T-helper 1 cell treated with Interleukin-12 subunit alpha and Interleukin-12 subunit beta and Interleukin-4 antibody, amounts not matched to agents 30 μg/mL and 1 μg/mL, for 36 hours (primary cell): ENCODE data around the gene ABHD14A.
A peak's percentile ranks its signal among the peaks of the same experiment; 100 is the strongest.

Experiments used
- H3K27ac Mint-ChIP-seq: one replicate; pipeline ENCODE4 v1.8.0; 2021; ENCODE audit warnings: mild to moderate bottlenecking, mixed read lengths
- H3K27me3 Mint-ChIP-seq: one replicate; pipeline ENCODE4 v1.8.0; 2021; ENCODE audit warnings: low read depth, mixed read lengths
- H3K36me3 Mint-ChIP-seq: one replicate; pipeline ENCODE4 v1.8.0; 2021; ENCODE audit warnings: low read depth, mixed read lengths
- H3K4me1 Mint-ChIP-seq: one replicate; pipeline ENCODE4 v1.8.0; 2021; ENCODE audit warnings: low read depth, mixed read lengths
- H3K4me3 Mint-ChIP-seq: one replicate; pipeline ENCODE4 v1.8.0; 2021; ENCODE audit warnings: mild to moderate bottlenecking, moderate library complexity, mixed read lengths
- H3K9me3 Mint-ChIP-seq: one replicate; pipeline ENCODE4 v1.8.0; 2021; ENCODE audit warnings: mixed read lengths

ABHD14A gene

DNA sequence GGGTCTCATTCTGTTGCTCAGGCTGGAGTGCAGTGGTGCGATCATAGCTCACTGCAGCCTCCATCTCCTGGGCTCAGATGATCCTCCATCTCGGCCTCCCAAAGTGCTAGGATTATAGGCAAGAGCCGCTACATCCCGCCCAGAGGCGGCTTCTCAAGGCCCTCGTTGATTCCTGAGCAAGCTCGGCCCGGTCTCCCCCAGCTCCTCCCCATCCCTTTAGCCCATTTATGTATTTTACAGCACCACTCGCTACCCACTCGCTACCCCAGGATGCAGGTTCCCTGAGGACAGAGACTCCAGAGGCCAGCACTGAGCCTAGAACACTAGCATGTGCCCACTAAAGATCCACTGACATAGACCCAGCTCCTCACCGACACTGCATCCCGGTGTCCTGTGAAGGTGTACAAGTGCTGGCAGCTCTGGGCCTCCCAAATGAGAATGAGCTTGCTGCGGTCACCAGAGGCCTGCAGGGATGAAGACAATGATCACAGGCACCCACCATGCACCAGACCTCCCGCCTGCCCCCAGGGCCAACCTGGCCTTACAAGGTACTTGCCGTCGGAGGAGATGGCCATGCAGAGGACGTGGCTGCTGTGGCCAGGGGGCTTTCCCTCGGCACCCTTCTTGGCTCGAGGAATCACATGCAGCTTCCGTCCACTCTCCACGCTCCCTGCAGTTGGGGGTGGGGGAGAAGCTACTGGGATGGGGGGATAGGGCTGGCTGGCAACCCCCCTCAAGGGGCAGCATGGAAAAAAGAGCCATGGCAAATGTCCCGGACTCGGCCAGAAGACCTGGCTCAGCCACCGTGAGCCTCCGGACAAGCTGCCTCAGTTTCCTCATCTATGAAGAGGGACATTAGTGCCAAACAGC is 38.7 kb upstream of the ABHD14A start:
- H3K4me3 Mint-ChIP-seq: no peak overlapping the region
- H3K36me3 Mint-ChIP-seq: peaks cover 17% of the 10 kb centered on the region
- H3K9me3 Mint-ChIP-seq: no peaks in the 10 kb centered on the region
- no peaks in the 10 kb centered on the region for H3K27me3 Mint-ChIP-seq
- H3K4me1 Mint-ChIP-seq: peaks cover 17% of the 10 kb centered on the region
- no peak overlapping the region for H3K27ac Mint-ChIP-seq

DNA sequence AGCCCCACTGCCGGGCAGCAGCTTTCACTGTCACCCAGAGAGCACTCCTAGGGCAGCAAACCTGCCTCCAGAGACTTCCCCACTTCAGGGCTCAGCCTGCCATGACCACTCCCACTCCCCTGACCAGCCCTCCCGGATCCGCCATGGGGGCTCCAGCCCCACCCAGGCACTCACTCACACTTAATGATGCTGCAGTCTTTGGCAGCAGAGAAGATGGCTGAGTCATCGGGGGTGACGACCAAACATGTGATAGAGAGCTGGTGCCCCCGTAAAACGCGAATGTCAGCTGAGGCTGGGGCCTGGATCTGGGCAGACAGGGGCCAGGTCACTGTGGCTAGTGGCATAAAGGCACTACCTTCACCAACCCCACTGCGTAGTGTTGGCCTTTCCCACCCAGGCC is 37.9 kb upstream of the ABHD14A start:
- peaks cover 14% of the 10 kb centered on the region for H3K36me3 Mint-ChIP-seq
- H3K4me1 Mint-ChIP-seq: peaks cover 19% of the 10 kb centered on the region

DNA sequence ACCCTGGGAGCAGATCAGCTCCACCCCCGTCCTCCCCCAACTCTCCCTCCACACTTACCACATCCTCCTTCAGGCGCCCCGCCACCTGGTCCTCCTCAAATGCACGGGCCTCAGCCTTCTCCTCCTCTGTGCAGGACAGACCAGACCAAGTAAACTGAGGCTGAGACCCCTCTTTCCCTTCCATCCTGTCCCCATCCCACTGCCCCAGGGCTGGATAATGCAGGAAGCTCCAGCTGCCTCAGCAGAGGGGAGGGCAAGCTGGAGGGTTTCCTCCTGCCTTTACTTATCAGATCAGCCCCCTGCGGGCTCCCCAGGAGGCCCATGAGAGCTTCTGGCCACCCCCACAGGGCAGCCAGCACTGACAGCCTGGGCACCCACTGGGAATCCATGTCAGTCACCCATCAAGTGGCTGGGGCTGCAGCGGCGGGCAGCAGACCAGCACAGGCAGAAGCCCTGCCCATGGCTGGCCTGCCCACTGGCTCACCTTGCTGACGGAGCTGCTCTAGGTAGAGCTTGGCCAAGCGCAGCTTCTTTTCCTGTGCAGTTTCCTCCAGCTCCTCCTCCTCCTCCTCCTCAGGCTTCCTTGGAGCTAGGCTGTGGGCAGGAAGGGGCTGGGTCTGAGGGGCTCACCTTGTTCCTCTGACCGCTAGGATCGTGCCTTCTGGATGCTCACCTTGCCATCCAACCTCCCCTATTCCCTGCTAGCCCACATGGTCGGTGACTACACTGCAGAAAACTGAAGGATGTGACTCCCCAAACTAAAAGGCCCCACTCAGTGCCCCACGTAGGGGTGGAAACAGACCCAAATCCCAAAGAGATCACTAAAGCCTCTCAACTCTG is 37.0 kb upstream of the ABHD14A start:
- Mint-ChIP-seq H3K36me3 (peaks cover 14% of the 10 kb centered on the region), H3K27ac (no peak overlapping the region), H3K27me3 (no peaks in the 10 kb centered on the region), H3K4me1 (peaks cover 24% of the 10 kb centered on the region), H3K4me3 (no peak overlapping the region), H3K9me3 (no peaks in the 10 kb centered on the region)

More for the DNA sequence above, 37.9 kb upstream of the ABHD14A start:
- Mint-ChIP-seq H3K4me3 (no peak overlapping the region), H3K27me3 (no peaks in the 10 kb centered on the region), H3K27ac (no peak overlapping the region), H3K9me3 (no peaks in the 10 kb centered on the region)

- H3K4me3 Mint-ChIP-seq: peak overlapping the region; percentile 8
- H3K27me3 Mint-ChIP-seq: no peaks in the 10 kb centered on the region
- H3K27ac Mint-ChIP-seq: no peak overlapping the region
- peaks cover 13% of the 10 kb centered on the region for H3K36me3 Mint-ChIP-seq
- peaks cover 27% of the 10 kb centered on the region for H3K4me1 Mint-ChIP-seq
- no peaks in the 10 kb centered on the region for H3K9me3 Mint-ChIP-seq
Measured at GRCh38 chr3:51938780-51939425, 36.0 kb upstream of the ABHD14A start.

DNA sequence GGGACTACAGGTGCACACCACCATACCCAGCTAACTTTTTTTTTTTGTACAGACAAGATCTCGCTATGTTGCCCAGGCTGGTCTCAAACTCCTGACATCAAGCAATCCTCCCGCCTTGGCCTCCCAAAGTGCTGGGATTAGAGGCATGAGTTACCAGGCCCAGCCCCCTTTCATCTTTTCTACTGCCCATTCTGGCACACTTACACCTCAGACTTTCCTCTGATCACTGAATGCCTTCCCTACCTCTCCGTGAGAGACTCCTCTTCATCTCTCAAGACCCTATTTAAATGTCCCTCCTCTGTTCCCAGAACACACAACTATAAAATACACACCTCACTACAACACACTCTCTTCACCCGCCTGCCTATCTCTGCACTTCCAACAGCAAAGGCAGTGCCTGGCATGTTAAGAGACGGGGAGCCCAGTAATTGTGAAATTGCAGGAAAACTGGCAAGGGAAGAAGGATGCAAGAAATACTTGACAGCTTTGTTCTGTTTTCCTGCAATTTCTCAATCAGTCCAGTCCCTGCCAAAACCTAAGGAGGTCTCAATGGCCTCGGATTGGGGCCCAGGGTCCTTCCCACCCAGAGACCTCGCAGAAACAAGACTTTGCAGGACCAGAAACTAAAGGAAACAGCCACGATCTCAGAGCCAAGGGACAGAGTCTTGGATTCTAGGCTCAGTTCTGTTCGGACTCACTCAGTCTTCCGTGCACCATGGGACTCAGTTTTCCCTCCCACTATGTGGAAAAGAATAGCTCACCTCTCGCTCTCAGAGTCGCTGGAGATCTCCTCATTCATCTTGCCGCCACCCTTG is 34.0 kb upstream of the ABHD14A start:
- no peaks in the 10 kb centered on the region for H3K9me3 Mint-ChIP-seq
- H3K36me3 Mint-ChIP-seq: peaks cover 13% of the 10 kb centered on the region
- peaks cover 27% of the 10 kb centered on the region for H3K4me1 Mint-ChIP-seq
- H3K27me3 Mint-ChIP-seq: no peaks in the 10 kb centered on the region
- H3K4me3 Mint-ChIP-seq: peak overlapping the region; percentile 94
- H3K27ac Mint-ChIP-seq: peak overlapping the region; percentile 67

GRCh38 chr3:51941463-51941797 is 33.4 kb upstream of the ABHD14A start:
- Mint-ChIP-seq H3K9me3 (no peaks in the 10 kb centered on the region), H3K27me3 (no peaks in the 10 kb centered on the region)

GRCh38 chr3:51941798-51942602 is 32.9 kb upstream of the ABHD14A start, which contains the start of the genes PARP3 and RRP9:
PARP3 (plus strand) TSS chr3:51942363; CDS start chr3:51943356, 993 bp downstream.
RRP9 (minus strand) TSS chr3:51941904; CDS start chr3:51941867, 37 bp downstream.
- Mint-ChIP-seq H3K36me3 (peaks cover 8% of the 10 kb centered on the region), H3K27me3 (no peaks in the 10 kb centered on the region), H3K9me3 (no peaks in the 10 kb centered on the region), H3K27ac (peak within 1 kb of the TSS; percentile 89), H3K4me1 (peaks cover 27% of the 10 kb centered on the region), H3K4me3 (peak within 1 kb of the TSS; percentile 94)

More at GRCh38 chr3:51941463-51941797, 33.4 kb upstream of the ABHD14A start:
- H3K36me3 Mint-ChIP-seq: peaks cover 13% of the 10 kb centered on the region
- peak overlapping the region; percentile 94 for H3K4me3 Mint-ChIP-seq
- H3K4me1 Mint-ChIP-seq: peaks cover 27% of the 10 kb centered on the region
- H3K27ac Mint-ChIP-seq: peak overlapping the region; percentile 67

DNA sequence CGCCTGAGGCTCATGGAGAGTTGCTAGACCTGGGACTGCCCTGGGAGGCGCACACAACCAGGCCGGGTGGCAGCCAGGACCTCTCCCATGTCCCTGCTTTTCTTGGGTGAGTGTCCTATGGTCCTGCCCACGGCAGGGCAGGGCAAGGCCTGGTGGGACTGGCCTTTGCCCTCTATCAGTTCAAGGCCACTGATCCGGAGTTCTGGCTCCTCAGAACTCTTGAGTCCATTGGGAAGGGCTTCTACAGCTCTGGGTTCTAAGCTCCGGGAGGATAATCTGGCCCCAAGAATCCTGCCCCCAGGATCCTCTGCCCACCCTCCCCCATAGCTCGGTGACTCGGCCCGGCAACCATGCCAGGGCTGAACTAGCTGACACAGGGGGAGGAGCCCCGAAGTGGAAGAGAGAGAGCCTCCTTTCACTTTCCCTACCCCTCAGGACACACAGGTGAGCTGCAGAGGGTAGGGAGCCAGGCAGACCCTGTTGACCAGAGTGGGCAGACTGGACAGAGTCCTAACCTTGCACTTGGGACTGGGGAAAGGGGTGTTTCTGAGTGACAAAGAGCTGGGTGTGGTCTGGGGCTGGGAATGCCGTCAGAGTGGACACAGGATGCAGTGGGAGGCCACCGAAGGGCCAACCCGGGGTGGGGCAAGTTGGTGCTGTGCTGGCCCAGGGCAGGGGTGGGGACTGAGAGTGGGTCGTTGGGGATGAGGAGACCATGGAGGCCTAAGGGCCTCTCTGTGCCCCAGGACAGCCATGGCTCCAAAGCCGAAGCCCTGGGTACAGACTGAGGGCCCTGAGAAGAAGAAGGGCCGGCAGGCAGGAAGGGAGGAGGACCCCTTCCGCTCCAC is 32.0 kb upstream of the ABHD14A start:
- Mint-ChIP-seq H3K36me3 (peaks cover 5% of the 10 kb centered on the region), H3K4me3 (peak overlapping the region; percentile 94), H3K27ac (peak overlapping the region; percentile 89), H3K4me1 (peaks cover 27% of the 10 kb centered on the region), H3K9me3 (no peaks in the 10 kb centered on the region), H3K27me3 (no peaks in the 10 kb centered on the region)

DNA sequence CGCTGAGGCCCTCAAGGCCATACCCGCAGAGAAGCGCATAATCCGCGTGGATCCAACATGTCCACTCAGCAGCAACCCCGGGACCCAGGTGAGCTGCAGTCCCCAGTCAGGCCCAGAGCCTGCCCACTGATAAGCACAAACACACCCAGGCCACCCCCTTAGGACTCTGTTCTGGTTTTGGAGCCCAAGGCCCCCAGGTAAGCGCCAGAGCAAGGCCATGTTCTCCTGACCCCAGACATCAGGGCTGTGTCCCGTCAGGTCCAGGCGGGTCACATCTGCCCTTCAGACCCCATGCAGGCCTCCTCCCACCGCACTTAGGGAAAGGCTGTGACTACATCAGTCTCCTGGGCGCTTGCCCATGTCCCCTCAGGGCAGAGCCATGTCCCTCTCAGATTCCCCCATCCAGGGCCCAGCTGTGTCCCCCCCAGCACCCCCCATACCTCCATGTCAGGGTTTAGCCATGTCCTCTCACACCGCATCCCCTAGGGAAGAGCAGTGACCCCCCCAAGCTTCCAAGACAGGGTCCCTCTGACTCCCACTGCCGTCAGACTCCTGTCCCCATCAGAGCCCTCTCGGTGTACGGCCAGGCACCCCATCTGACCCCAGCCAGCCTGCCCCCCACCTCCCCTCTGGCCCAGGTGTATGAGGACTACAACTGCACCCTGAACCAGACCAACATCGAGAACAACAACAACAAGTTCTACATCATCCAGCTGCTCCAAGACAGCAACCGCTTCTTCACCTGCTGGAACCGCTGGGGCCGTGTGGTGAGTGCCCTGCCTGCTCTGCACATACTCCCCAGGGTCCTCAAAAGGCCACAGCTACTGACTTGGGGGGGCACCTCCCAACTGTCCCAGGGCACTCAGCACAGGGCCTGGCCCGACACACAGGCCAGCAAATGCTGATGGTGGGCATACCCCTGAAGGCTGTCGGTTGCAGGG is 31.1 kb upstream of the ABHD14A start:
- Mint-ChIP-seq H3K4me1 (peaks cover 23% of the 10 kb centered on the region), H3K4me3 (no peak overlapping the region), H3K36me3 (peaks cover 3% of the 10 kb centered on the region), H3K9me3 (no peaks in the 10 kb centered on the region), H3K27ac (peak overlapping the region; percentile 20), H3K27me3 (no peaks in the 10 kb centered on the region)

DNA sequence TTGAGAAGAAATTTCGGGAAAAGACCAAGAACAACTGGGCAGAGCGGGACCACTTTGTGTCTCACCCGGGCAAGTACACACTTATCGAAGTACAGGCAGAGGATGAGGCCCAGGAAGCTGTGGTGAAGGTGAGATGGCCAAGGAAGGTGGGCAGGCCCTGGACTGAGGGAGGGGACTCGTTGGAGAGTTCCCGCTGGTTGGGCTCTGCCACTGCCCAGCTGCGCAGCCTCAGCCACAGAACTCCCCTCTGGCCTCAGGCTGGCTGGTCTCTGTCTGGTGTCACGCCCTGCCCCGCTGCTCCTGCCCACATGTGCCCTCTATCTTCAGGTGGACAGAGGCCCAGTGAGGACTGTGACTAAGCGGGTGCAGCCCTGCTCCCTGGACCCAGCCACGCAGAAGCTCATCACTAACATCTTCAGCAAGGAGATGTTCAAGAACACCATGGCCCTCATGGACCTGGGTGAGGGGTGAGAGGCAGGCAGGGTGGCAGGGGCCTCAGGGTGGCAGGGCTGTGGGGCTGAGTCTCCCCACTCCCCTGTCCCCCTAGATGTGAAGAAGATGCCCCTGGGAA is 30.3 kb upstream of the ABHD14A start:
- Mint-ChIP-seq H3K9me3 (no peaks in the 10 kb centered on the region), H3K36me3 (peaks cover 3% of the 10 kb centered on the region), H3K27me3 (no peaks in the 10 kb centered on the region), H3K27ac (no peak overlapping the region), H3K4me3 (no peak overlapping the region), H3K4me1 (peaks cover 20% of the 10 kb centered on the region)

- Mint-ChIP-seq H3K4me1 (peaks cover 18% of the 10 kb centered on the region), H3K27me3 (no peaks in the 10 kb centered on the region), H3K4me3 (no peak overlapping the region), H3K27ac (no peak overlapping the region), H3K36me3 (peaks cover 3% of the 10 kb centered on the region), H3K9me3 (no peaks in the 10 kb centered on the region)
Measured at GRCh38 chr3:51945031-51945840, 29.6 kb upstream of the ABHD14A start.
